ENCODE measurements around the gene SH3PXD2B.

GRCh38 chr5:172311605-172312004, 142.7 kb downstream of the SH3PXD2B start:
- no peak for TF ChIP-seq POLR2AphosphoS5 (IDR thresholded peaks at IDR 0.05; ENCODE audit: low read depth, low read length)
- TF ChIP-seq TAF1 (IDR thresholded peaks at IDR 0.05; ENCODE audit: borderline replicate concordance, insufficient read depth, low read length): no peak
- no peak for TF ChIP-seq FOXP2 (optimal IDR thresholded peaks at IDR 0.05; ENCODE audit: borderline replicate concordance, extremely low read depth, extremely low read length, insufficient read depth)
- TF ChIP-seq SIN3A (IDR thresholded peaks at IDR 0.05; ENCODE audit: borderline replicate concordance, insufficient read depth, low read length): no peak
- TF ChIP-seq, protein P1, sequence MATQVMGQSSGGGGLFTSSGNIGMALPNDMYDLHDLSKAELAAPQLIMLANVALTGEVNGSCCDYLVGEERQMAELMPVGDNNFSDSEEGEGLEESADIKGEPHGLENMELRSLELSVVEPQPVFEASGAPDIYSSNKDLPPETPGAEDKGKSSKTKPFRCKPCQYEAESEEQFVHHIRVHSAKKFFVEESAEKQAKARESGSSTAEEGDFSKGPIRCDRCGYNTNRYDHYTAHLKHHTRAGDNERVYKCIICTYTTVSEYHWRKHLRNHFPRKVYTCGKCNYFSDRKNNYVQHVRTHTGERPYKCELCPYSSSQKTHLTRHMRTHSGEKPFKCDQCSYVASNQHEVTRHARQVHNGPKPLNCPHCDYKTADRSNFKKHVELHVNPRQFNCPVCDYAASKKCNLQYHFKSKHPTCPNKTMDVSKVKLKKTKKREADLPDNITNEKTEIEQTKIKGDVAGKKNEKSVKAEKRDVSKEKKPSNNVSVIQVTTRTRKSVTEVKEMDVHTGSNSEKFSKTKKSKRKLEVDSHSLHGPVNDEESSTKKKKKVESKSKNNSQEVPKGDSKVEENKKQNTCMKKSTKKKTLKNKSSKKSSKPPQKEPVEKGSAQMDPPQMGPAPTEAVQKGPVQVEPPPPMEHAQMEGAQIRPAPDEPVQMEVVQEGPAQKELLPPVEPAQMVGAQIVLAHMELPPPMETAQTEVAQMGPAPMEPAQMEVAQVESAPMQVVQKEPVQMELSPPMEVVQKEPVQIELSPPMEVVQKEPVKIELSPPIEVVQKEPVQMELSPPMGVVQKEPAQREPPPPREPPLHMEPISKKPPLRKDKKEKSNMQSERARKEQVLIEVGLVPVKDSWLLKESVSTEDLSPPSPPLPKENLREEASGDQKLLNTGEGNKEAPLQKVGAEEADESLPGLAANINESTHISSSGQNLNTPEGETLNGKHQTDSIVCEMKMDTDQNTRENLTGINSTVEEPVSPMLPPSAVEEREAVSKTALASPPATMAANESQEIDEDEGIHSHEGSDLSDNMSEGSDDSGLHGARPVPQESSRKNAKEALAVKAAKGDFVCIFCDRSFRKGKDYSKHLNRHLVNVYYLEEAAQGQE (IDR thresholded peaks at IDR 0.05; ENCODE audit: insufficient read depth in 1 of 2, low read depth in 2 of 2, low read length in 2 of 2): no peak

Measured in PFSK-1 (cell line).